Measurements from ENCODE around the gene GALNT13.

GALNT13 gene

GRCh38 chr2:153871231-153872221, at the start of gene GALNT13:
TSS of gene GALNT13 (plus strand) at chr2:153871922.
- no peak for DNase-seq

- no peak for DNase-seq
Observed at GRCh38 chr2:153823880-153824279, 47.8 kb upstream of the GALNT13 start.

GRCh38 chr2:153828335-153828734, 43.4 kb upstream of the GALNT13 start:
- no peak for DNase-seq

GRCh38 chr2:153834662-153835061, 37.1 kb upstream of the GALNT13 start:
- no peak for DNase-seq

- no peak for DNase-seq
Observed at GRCh38 chr2:153858250-153858649, 13.5 kb upstream of the GALNT13 start.

GRCh38 chr2:153864022-153864421, 7.7 kb upstream of the GALNT13 start:
- DNase-seq = no peak

GRCh38 chr2:153866595-153866994, 5.1 kb upstream of the GALNT13 start:
- DNase-seq = no peak

GRCh38 chr2:153870308-153870707, 1.4 kb upstream of the GALNT13 start:
- DNase-seq = no peak

- DNase-seq = no peak
Observed at GRCh38 chr2:153872311-153873051, 759 bp downstream of the GALNT13 start.

- no peak for DNase-seq
Observed at GRCh38 chr2:153873052-153874048, 1.6 kb downstream of the GALNT13 start.

- no peak for DNase-seq
Observed at GRCh38 chr2:153875801-153876466, 4.2 kb downstream of the GALNT13 start.

GRCh38 chr2:153880926-153881325, 9.2 kb downstream of the GALNT13 start:
- DNase-seq = no peak

GRCh38 chr2:153886833-153887232, 15.1 kb downstream of the GALNT13 start:
- no peak for DNase-seq

- no peak for DNase-seq
Observed at GRCh38 chr2:153890576-153890975, 18.9 kb downstream of the GALNT13 start.

GRCh38 chr2:153891051-153891450, 19.3 kb downstream of the GALNT13 start:
- no peak for DNase-seq

GRCh38 chr2:153912798-153913396, 41.2 kb downstream of the GALNT13 start:
- DNase-seq = no peak

- DNase-seq = no peak
Observed at GRCh38 chr2:153917570-153917969, 45.8 kb downstream of the GALNT13 start.

GRCh38 chr2:153935511-153935910, 63.8 kb downstream of the GALNT13 start:
- DNase-seq = no peak

GRCh38 chr2:153939124-153939796, 67.5 kb downstream of the GALNT13 start:
- DNase-seq = no peak

GRCh38 chr2:153940511-153940910, 68.8 kb downstream of the GALNT13 start:
- no peak for DNase-seq

GRCh38 chr2:153944800-153945199, 73.1 kb downstream of the GALNT13 start:
- no peak for DNase-seq

Measured in stimulated activated CD4-positive, alpha-beta T cell treated with anti-CD3 and anti-CD28 coated beads, Interleukin-2, amount 100 ng/mL, for 48 hours (primary cell).